Measurements from ENCODE around the gene SNAP29.
"Not testable (repeated sequence)": the region's sequence is repeated elsewhere in the genome, so short reads cannot be mapped to it uniquely, and the experiment has no call there.

Gene SNAP29

DNA sequence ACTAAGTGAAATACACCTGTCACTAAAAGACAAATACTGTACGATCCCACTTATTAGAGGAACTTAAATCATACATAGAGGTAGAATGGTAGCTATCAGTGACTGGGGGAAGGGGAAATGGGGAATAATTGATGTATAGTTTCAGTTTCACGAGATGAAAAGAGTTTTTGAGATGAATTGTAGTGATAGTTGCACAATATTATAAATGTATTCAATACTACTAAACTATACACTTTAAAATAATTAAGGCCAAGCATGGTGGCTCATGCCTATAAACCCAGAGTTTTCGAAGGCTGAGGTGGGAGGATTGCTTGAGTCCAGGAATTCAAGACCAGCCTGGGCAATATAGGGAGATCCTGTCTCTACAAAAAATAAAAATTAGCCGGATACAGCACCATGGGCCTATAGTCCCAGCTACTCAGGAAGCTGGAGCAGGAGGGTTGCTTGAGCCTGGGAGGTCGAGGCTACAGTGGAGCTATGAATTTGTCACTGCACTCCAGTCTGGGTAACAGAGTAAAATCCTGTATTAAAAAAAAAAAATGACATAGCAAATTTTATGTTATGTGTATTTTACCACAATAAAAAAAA is 44.5 kb upstream of the SNAP29 start:
- no peak overlapping the region for H3K4me3 ChIP-seq (ENCODE audit: control insufficient read depth, low read depth, low read length)
- no peak for DNase-seq (ENCODE audit: low read depth)
- TF ChIP-seq, protein P1, sequence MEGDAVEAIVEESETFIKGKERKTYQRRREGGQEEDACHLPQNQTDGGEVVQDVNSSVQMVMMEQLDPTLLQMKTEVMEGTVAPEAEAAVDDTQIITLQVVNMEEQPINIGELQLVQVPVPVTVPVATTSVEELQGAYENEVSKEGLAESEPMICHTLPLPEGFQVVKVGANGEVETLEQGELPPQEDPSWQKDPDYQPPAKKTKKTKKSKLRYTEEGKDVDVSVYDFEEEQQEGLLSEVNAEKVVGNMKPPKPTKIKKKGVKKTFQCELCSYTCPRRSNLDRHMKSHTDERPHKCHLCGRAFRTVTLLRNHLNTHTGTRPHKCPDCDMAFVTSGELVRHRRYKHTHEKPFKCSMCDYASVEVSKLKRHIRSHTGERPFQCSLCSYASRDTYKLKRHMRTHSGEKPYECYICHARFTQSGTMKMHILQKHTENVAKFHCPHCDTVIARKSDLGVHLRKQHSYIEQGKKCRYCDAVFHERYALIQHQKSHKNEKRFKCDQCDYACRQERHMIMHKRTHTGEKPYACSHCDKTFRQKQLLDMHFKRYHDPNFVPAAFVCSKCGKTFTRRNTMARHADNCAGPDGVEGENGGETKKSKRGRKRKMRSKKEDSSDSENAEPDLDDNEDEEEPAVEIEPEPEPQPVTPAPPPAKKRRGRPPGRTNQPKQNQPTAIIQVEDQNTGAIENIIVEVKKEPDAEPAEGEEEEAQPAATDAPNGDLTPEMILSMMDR (IDR thresholded peaks at IDR 0.05; ENCODE audit: control insufficient read depth, insufficient read depth, low read depth, low read length, missing control alignments), result no peak

DNA sequence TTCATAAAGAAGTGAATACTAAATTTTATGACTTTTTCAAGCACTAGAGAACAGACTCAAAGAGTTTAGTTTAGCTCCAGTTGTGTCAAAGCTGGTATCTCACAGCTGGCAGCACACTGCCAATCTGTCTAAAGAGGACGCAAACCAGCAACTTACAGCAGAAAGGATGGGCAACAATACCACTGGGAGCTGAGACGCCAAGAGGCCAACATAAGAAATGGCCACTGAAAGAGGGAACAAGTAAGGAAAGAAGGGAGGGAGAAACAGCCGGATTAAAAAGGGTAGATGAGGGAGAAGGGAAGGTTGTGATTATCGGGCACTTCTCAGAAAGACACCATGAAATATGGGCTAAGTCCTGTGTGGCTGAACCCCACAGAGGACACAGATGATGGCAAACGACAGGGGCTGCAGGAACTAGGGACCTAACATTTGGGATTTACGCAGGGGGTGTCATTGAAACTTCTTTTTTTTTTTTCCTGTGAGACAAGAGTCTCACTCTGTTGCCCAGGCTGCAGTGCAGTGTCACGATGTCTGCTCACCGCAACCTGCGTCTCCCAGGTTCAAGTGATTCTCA is 43.2 kb upstream of the SNAP29 start:
- TF ChIP-seq, protein P1 (IDR thresholded peaks at IDR 0.05; ENCODE audit: control insufficient read depth, insufficient read depth, low read depth, low read length, missing control alignments), result no peak
- DNase-seq (ENCODE audit: low read depth), result no peak
- H3K4me3 ChIP-seq (ENCODE audit: control insufficient read depth, low read depth, low read length), result no peak overlapping the region

DNA sequence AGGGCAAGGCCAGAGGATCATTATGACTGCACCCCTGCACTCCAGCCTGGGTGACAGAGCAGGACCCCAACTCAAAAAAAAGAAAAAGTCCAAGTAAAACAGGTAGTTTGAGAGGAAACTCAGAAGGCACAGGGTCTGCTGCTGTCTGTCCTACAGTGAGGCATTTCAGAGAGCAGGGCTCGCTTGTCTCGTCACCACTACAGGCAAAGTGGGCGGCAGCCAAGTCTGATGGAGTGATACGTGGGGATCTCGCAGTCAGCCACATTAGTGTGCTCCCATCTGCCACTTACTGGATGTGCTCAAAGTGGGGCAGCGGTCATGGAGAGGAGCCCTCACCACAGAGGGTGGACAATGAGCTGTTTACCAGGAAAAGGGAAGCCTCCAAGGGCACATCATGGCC is 42.2 kb upstream of the SNAP29 start:
- no peak overlapping the region for H3K4me3 ChIP-seq (ENCODE audit: control insufficient read depth, low read depth, low read length)
- TF ChIP-seq, protein P1 (IDR thresholded peaks at IDR 0.05; ENCODE audit: control insufficient read depth, insufficient read depth, low read depth, low read length, missing control alignments), result no peak
- no peak for DNase-seq (ENCODE audit: low read depth)

DNA sequence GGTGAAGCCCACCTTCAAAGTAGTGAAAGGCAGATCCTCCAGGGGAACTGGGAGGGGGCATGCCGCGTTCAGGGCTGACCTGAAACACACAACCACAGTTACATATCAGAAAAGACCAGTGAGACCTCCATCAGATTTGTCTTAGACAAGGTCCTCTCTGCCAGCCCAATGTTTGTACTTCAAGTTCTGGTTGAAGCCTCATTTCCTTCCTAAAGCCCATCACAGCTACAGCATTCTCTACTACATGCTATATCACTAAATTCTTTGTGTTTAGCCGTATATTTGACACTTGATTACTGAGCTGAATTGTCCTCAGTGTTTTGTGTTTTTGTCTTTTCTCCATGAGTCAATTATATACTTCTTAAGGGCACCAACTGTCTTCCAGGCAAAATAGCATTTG is 40.3 kb upstream of the SNAP29 start:
- no peak overlapping the region for H3K4me3 ChIP-seq (ENCODE audit: control insufficient read depth, low read depth, low read length)
- TF ChIP-seq, protein P1 (IDR thresholded peaks at IDR 0.05; ENCODE audit: control insufficient read depth, insufficient read depth, low read depth, low read length, missing control alignments), result no peak
- DNase-seq (ENCODE audit: low read depth), result no peak

DNA sequence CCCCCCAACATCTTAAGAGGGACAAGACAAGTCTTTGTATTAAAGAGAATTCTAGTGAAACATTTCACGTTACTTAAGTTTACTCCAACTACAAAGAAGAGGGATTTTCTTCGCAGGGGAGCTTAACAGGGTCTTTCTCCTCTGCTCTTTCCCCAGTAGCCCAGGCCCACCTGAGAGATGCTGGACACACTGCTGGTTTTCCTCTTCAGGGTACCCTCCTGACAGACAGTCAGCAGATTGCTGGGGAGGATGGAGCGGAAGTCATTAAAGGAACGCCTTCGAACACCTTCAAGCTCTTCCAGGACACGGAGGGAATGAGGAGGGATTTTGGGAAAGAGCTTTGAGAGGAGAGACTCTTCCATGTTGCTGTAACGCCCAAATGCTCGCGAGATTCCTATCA is 39.3 kb upstream of the SNAP29 start:
- DNase-seq (ENCODE audit: low read depth), result no peak
- TF ChIP-seq, protein P1 (IDR thresholded peaks at IDR 0.05; ENCODE audit: control insufficient read depth, insufficient read depth, low read depth, low read length, missing control alignments), result no peak
- H3K4me3 ChIP-seq (ENCODE audit: control insufficient read depth, low read depth, low read length), result no peak overlapping the region

DNA sequence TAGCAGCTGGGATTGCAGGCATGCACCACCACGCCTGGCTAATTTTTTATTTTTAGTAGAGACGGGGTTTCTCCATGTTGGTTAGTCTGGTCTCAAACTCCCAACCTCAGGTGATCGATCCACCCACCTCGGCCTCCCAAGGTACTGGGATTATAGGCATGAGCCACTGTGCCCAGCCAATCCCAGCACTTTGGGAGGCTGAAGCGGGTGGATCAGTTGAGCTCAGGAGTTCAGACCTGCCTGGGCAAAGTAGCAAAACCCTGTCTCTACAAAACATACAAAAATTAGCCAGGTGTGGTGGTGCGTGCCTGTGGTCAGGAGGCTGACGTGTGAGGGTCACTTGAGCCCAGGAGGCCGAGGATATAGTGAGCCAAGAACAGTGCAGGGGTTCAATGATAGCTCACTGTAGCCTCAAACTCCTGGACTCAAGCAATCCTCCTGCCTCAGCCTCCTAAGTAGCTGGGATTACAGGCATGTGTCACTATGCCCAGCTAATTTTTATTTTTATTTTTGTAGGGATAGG is 37.0 kb upstream of the SNAP29 start:
- not testable (repeated sequence) for H3K4me3 ChIP-seq (ENCODE audit: control insufficient read depth, low read depth, low read length); DNase-seq (ENCODE audit: low read depth)

DNA sequence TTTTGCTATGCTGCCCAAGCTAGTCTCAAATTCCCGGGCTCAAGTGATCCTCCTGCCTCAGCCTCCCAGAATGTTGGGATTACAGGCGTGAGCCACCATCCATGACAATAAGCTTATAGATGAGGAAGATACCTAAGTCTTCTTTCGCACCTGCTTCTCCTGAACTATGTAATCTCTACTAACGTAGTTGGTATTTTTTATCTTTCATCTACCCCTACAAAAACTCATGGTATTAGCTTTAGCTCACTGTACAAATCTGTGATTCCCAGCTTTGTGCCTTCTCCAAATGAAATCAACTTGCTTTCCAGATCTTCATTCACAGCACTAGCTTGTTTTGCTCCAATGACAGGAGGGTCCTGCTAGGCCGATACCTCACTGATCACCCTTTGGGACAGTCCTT is 36.6 kb upstream of the SNAP29 start:
- TF ChIP-seq, protein P1 (IDR thresholded peaks at IDR 0.05; ENCODE audit: control insufficient read depth, insufficient read depth, low read depth, low read length, missing control alignments), result no peak
- no peak for DNase-seq (ENCODE audit: low read depth)
- H3K4me3 ChIP-seq (ENCODE audit: control insufficient read depth, low read depth, low read length), result no peak overlapping the region

All from AG09309 (cell line).